Measurements from ENCODE around the gene BCOR. TPM values are rescaled to one million over a fixed set of nuclear protein-coding genes. Genes with fewer than 3 reads are reported as not detected.

Gene BCOR
- total RNA-seq, 1 experiment from 2014 or later, result 0.68 TPM

GRCh38 chrX:40146262-40147125 lies 48.7 kb upstream of the BCOR start:
- DNase-seq, result peak in 1 of 2 experiments; percentile 46
- H3K27ac ChIP-seq, result no peak overlapping the region

GRCh38 chrX:40145923-40146261 lies 48.1 kb upstream of the BCOR start:
- POLR2A ChIA-PET (ENCODE audit: unreplicated experiment), result no interaction called here
- Histone ChIP-seq H2AFZ (no peak overlapping the region), H3K9me3 (ENCODE audit: insufficient read depth, low read depth) (no peaks in the 10 kb centered on the region)

More at GRCh38 chrX:40146262-40147125, 48.7 kb upstream of the BCOR start:
- H3K9me3 ChIP-seq (ENCODE audit: insufficient read depth, low read depth), result no peaks in the 10 kb centered on the region
- peak overlapping the region; percentile 63 for H3K4me2 ChIP-seq
- H4K20me1 ChIP-seq (ENCODE audit: insufficient read depth), result no peaks in the 10 kb centered on the region
- peak overlapping the region; percentile 57; the same call in 1 of the 2 replicates for H3K4me3 ChIP-seq
- no peaks in the 10 kb centered on the region for H3K79me2 ChIP-seq (ENCODE audit: low read depth)
- H3F3A ChIP-seq (ENCODE audit: insufficient read depth, low read depth), result no peaks in the 10 kb centered on the region
- H2AFZ ChIP-seq, result no peak overlapping the region
- no TSS peak for BruUV-seq (replicated peaks)
- CTCF ChIA-PET, result no interaction called here
- H3K9me2 ChIP-seq (ENCODE audit: insufficient read depth), result no peaks in the 10 kb centered on the region
- no peaks in the 10 kb centered on the region for H3K36me3 ChIP-seq (ENCODE audit: low read depth)
- no peaks in the 10 kb centered on the region for H3K4me1 ChIP-seq (replicated peaks; ENCODE audit: insufficient read depth)
- H3K27me3 ChIP-seq (ENCODE audit: insufficient read depth, low read depth), result no peaks in the 10 kb centered on the region
- intact Hi-C loops (cut with micrococcal nuclease; ENCODE audit: unreplicated experiment), result no loop called here
- TF ChIP-seq EZH2 (IDR thresholded peaks at IDR 0.05; ENCODE audit: low read depth) (no peak), CTCF (conservative IDR thresholded peaks at IDR 0.05) (no peak)
- POLR2A ChIA-PET (ENCODE audit: unreplicated experiment), result no interaction called here

More at GRCh38 chrX:40145923-40146261, 48.1 kb upstream of the BCOR start:
- Histone ChIP-seq H4K20me1 (ENCODE audit: insufficient read depth) (no peaks in the 10 kb centered on the region), H3K79me2 (ENCODE audit: low read depth) (no peaks in the 10 kb centered on the region), H3K4me1 (replicated peaks; ENCODE audit: insufficient read depth) (no peaks in the 10 kb centered on the region), H3K27me3 (ENCODE audit: insufficient read depth, low read depth) (no peaks in the 10 kb centered on the region), H3F3A (ENCODE audit: insufficient read depth, low read depth) (no peaks in the 10 kb centered on the region), H3K4me3 (peak overlapping the region; percentile 57; the same call in 1 of the 2 replicates), H3K27ac (no peak overlapping the region), H3K9me2 (ENCODE audit: insufficient read depth) (no peaks in the 10 kb centered on the region), H3K4me2 (peak overlapping the region; percentile 63), H3K36me3 (ENCODE audit: low read depth) (no peaks in the 10 kb centered on the region)
- no TSS peak for BruUV-seq (replicated peaks)
- CTCF ChIA-PET, result no interaction called here
- TF ChIP-seq CTCF (conservative IDR thresholded peaks at IDR 0.05) (no peak), EZH2 (IDR thresholded peaks at IDR 0.05; ENCODE audit: low read depth) (no peak)
- DNase-seq, result no peak
- intact Hi-C loops (cut with micrococcal nuclease; ENCODE audit: unreplicated experiment), result no loop called here

All from PC-9 (cell line).